Liver (tissue), 3 donors: Measurements from ENCODE around the gene DAAM1.

ENCODE experiments used
- GABPA ChIP-seq, 2 donors: IDR thresholded peaks in 1 of 2; conservative IDR thresholded peaks in 1 of 2; 2 replicates each; pipeline ENCODE4 v1.6.1; 2016; ENCODE audit warnings: antibody characterized with exemption in 2 of 2, mild to moderate bottlenecking in 1 of 2, moderate library complexity in 1 of 2
- SP1 ChIP-seq: IDR thresholded peaks from 2 replicates; pipeline ENCODE4 v1.6.1; 2018; ENCODE audit warnings: antibody characterized with exemption, mild to moderate bottlenecking
- TF ChIP-seq, protein P1 (sequence below): fragments of 150-350 bp; IDR thresholded peaks from 2 replicates; pipeline ENCODE4 v1.5.1; 2017; ENCODE audit warnings: improper control_type of control experiment, low read depth, low read length; ENCODE audit not compliant: missing input control
- donor health status: healthy.
- donor health status: healthy.

DNA sequence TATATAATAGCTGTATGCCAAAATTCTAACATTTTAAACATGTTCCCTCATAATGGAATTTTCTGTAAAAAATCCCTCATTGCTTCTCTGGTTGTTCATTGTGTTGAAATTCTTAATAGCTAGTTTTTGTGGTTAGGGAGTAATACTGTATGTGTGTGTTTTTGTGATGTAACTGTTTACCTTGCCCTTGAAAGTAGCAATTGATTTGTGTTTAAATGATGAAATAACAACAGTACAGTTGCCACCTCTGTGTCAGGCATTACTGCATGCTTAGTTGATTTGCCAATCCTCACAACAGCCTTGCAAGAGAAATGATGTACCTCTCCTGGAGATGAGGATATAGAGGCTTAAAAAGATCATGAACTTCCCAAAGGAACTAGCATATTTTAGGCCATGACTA, 94.9 kb downstream of the DAAM1 start:
- TF ChIP-seq SP1: peak; percentile 46
- TF ChIP-seq, protein P1, sequence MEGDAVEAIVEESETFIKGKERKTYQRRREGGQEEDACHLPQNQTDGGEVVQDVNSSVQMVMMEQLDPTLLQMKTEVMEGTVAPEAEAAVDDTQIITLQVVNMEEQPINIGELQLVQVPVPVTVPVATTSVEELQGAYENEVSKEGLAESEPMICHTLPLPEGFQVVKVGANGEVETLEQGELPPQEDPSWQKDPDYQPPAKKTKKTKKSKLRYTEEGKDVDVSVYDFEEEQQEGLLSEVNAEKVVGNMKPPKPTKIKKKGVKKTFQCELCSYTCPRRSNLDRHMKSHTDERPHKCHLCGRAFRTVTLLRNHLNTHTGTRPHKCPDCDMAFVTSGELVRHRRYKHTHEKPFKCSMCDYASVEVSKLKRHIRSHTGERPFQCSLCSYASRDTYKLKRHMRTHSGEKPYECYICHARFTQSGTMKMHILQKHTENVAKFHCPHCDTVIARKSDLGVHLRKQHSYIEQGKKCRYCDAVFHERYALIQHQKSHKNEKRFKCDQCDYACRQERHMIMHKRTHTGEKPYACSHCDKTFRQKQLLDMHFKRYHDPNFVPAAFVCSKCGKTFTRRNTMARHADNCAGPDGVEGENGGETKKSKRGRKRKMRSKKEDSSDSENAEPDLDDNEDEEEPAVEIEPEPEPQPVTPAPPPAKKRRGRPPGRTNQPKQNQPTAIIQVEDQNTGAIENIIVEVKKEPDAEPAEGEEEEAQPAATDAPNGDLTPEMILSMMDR: no peak
- TF ChIP-seq GABPA (IDR thresholded peaks at IDR 0.05 in 1 of 2, conservative IDR thresholded peaks at IDR 0.05 in 1 of 2): peak in 1 of 2 donors; percentile 10
